Left hindlimb (tissue), 1 donor: ENCODE data around the gene SLC35B4.

Experiments used
- DNase-seq: peaks from one replicate; pipeline ENCODE4 v3.0.0-alpha.2; 2018

Gene SLC35B4, protein sequence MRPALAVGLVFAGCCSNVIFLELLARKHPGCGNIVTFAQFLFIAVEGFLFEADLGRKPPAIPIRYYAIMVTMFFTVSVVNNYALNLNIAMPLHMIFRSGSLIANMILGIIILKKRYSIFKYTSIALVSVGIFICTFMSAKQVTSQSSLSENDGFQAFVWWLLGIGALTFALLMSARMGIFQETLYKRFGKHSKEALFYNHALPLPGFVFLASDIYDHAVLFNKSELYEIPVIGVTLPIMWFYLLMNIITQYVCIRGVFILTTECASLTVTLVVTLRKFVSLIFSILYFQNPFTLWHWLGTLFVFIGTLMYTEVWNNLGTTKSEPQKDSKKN

GRCh38 chr7:134316539-134317344 lies at the start of gene SLC35B4:
Gene SLC35B4, minus strand, starts transcription at chr7:134316930. Its CDS starts 179 bp downstream, at chr7:134316751.
- DNase-seq: peak; percentile 98

- DNase-seq: no peak
These were observed 49.8 kb upstream of the SLC35B4 start for GRCh38 chr7:134366481-134366880.

- DNase-seq: no peak
These were observed 48.8 kb upstream of the SLC35B4 start for GRCh38 chr7:134365341-134366054.

DNA sequence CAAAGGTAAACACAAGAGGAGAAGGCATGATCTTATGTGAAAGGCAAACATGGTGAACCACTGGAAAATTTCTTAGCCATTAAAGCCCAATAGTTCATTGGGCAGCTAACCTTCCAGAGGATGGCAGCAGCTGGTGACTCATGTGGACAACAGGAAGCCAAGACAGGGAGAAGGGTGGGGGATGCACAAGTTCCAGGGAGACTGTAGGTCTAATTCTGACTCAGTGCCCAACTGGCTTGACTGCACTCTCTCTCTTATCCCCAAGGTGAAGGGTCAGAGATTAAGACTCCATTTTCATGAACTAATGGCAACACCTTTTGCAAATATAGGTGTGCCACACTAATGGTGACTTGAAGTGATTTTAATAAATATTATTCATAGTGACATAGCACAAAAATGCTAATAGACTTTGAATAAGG lies 47.9 kb upstream of the SLC35B4 start:
- no peak for DNase-seq

- DNase-seq: no peak
These were observed 46.1 kb upstream of the SLC35B4 start for GRCh38 chr7:134362587-134363483.

- no peak for DNase-seq
These were observed 43.2 kb upstream of the SLC35B4 start for GRCh38 chr7:134359787-134360432.

- DNase-seq: no peak
These were observed 40.8 kb upstream of the SLC35B4 start for GRCh38 chr7:134357486-134357885.

- DNase-seq: no peak
These were observed 39.7 kb upstream of the SLC35B4 start for GRCh38 chr7:134356421-134356936.

DNA sequence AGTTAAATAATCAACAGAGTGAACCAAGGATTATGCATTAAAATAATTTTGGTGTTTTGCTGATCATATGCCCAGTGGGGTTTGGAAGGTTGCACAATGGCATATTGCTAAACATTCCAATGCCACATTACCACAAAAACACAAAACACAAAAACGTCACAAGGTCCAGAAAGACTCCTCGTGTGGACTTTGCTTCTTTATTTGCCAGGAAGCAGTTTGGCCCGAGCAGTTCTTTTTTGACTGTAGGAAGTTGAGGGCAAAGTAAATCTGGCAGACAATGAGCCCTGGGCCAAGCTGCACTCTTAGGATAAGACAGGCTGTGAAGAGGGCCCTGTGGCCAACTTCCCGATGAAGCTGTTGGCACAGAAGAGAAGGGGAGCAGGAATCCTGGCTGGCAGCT lies 39.2 kb upstream of the SLC35B4 start:
- DNase-seq: no peak

DNA sequence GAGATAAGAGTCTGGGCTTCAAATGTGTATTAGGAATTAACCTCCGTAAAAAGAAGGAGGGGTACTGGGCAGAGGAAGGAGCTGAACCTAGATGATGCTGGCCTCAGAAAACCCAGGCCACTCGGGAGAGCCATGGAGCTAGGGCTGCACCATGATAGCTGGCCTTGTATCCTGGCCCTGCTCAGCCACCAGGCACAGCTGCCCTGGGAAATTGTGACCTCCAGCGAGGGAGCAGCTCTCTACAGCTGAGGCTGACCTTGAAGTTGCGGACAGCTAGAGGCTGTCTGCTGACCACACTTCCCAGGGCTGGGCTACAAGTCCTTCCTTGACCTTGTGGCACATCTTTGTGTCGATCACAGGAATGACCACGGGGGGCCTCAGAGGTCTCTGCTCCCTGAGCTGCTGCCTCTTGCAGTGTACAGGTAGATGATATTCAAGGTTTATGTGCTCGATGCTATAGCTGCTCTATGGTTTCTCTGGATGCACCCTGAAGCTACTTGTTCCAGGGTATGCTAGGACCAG lies 38.3 kb upstream of the SLC35B4 start:
- no peak for DNase-seq

DNA sequence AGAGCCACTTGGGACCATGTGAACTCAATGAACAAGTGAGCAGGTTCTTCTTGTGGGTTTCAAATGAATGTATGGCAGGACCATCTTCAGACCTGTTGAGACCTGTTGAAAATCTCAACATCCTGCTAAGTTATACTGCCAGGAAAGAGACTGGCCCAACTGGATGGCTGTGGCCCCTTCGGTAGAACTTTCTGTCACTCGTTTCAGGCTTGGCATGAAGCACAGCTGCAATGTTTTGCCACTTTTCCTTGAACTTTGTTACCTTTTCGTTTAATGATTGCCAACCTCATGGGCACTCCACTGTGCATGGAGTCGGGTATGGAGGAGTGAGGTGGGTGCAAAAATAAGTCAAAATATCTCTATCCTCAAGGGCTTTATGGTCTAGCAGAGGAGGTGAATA lies 36.7 kb upstream of the SLC35B4 start:
- no peak for DNase-seq

- no peak for DNase-seq
These were observed 34.7 kb upstream of the SLC35B4 start for GRCh38 chr7:134351424-134351823.

- no peak for DNase-seq
These were observed 34.0 kb upstream of the SLC35B4 start for GRCh38 chr7:134350709-134351108.

DNA sequence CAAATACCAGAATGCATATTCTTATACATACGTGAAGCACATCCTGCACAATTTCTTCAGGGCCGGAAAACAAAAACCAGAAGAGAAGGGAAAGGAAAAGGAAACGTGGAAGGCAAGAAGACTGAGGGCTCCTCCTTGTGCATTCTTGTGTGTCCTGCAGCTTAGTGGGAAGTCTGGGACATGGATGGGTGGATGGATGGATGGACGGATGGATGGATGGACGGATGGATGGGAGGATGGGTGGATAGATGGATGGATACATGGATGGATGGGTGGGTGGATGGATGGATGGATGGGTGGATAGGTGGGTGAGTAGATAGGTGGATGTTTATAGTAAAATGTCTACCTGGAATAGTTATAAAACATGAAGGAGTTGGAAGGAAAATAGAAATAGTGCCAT lies 30.8 kb upstream of the SLC35B4 start:
- no peak for DNase-seq

GRCh38 chr7:134343796-134344195 lies 27.1 kb upstream of the SLC35B4 start:
- no peak for DNase-seq

GRCh38 chr7:134343136-134343535 lies 26.4 kb upstream of the SLC35B4 start:
- no peak for DNase-seq

DNA sequence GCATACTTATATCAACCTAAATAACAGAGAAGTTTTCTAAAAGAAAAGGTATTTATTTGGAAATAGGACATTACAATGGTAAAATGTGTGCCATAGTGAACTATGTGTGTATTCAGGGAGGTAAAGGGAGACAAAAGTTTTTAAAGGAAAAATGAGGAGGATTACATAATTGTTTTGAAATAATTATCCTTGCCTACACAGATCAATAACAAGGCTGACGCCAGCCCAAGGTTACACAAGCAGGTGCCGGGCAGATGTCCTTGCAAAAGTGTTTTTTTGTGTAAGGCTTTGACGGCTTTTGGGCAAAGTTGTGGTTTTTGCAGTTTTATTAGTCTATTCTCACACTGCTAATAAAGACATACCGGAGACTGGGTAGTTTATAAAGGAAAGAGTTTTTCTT lies 22.7 kb upstream of the SLC35B4 start:
- no peak for DNase-seq

GRCh38 chr7:134337980-134338379 lies 21.2 kb upstream of the SLC35B4 start:
- DNase-seq: no peak

DNA sequence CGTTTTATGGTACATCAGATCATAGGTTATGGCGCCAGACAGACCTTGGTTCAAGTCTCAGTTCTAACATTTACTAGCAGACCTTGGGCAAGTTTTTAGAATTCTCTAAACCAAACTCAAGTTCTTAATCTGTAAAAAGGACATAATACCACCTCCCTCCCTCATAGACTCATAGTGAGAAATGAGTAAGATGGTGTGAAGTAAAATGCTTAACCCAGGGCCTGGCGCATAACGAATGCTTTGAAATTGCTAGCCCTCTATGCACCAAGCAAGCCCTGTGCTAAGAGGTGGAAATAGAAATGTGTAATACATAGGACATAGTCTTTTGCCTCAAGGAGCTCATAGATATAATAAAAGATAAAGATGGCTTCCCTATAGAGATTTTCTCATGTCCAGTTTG lies 17.7 kb upstream of the SLC35B4 start:
- DNase-seq: no peak

GRCh38 chr7:134333943-134334342 lies 17.2 kb upstream of the SLC35B4 start:
- no peak for DNase-seq

- DNase-seq: no peak
These were observed 16.2 kb upstream of the SLC35B4 start for GRCh38 chr7:134332892-134333291.
